K562 (cell line): ENCODE results near the gene KMO.

ENCODE experiments used
- FOXA1 ChIP-seq: fragments of 450-650 bp; IDR thresholded peaks from 2 replicates; pipeline ENCODE4 v1.6.1; 2016; ENCODE audit warnings: mild to moderate bottlenecking, borderline replicate concordance
- PURB ChIP-seq: sonication (generic); formaldehyde crosslinking; IDR thresholded peaks from 2 replicates; pipeline ENCODE4 v1.9.0; 2021; ENCODE audit warnings: low read depth, mild to moderate bottlenecking, missing genetic modification reagents
- RBM22 ChIP-seq: fragments of 200-400 bp; formaldehyde crosslinking; IDR thresholded peaks from 2 replicates; pipeline ENCODE4 v1.6.1; 2018; ENCODE audit warnings: low read length, low read depth; ENCODE audit not compliant: poor library complexity, severe bottlenecking
- ZNF586 ChIP-seq: fragments of 450-650 bp; formaldehyde crosslinking; conservative IDR thresholded peaks from 2 replicates; pipeline ENCODE4 v1.4.0; 2020; ENCODE audit warnings: mild to moderate bottlenecking, moderate library complexity
- TF ChIP-seq, protein P1 (sequence below), 2 experiments: IDR thresholded peaks; 2 replicates each; pipeline ENCODE4 v1.6.1; 2011; ENCODE audit warnings: borderline replicate concordance in 1 of 2, control low read depth in 1 of 2, low read depth in 1 of 2, low read length in 1 of 2, mild to moderate bottlenecking in 1 of 2, mixed read lengths in 1 of 2, moderate library complexity in 1 of 2; ENCODE audit not compliant: insufficient read depth in 1 of 2, insufficient read length in 1 of 2, poor library complexity in 1 of 2, severe bottlenecking in 1 of 2; ENCODE audit errors: extremely low read depth in 1 of 2
- TF ChIP-seq, protein P2 (sequence below), 3 experiments: IDR thresholded peaks in 2 of 3; conservative IDR thresholded peaks in 1 of 3; 2 replicates each; pipeline ENCODE4 v1.5.1; 2011 to 2012; ENCODE audit warnings: low read length in 3 of 3, mild to moderate bottlenecking in 3 of 3, control low read depth in 2 of 3, improper control_type of control experiment in 1 of 3, inconsistent platforms in 1 of 3, low read depth in 1 of 3, mixed read lengths in 1 of 3, moderate library complexity in 1 of 3; ENCODE audit not compliant: insufficient read depth in 2 of 3

DNA sequence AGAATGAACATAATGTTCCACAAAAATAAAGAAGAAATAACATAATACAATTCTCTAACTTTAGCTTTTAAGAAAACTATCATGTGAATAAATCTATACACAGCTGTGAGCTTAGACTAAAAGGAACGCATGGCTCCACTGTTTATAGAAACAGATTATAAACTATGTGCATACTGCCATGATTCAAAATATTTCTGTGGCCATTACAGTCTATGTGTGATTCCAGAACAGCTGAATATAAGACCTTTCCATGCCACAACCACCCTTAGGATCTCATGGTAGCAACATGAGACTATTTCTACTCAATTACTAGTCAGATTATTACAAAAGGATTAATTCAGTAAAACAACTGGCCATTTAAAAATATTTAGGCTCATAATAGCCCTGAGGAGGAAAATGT is 104.1 kb downstream of the KMO start:
- no peak for TF ChIP-seq FOXA1
- TF ChIP-seq, protein P1, sequence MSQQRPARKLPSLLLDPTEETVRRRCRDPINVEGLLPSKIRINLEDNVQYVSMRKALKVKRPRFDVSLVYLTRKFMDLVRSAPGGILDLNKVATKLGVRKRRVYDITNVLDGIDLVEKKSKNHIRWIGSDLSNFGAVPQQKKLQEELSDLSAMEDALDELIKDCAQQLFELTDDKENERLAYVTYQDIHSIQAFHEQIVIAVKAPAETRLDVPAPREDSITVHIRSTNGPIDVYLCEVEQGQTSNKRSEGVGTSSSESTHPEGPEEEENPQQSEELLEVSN (IDR thresholded peaks at IDR 0.05; ENCODE audit: borderline replicate concordance in 1 of 2, extremely low read depth in 1 of 2, insufficient read depth in 1 of 2, insufficient read length in 1 of 2, low read depth in 1 of 2, low read length in 1 of 2, poor library complexity in 1 of 2, severe bottlenecking in 1 of 2), result no peak
- no peak for TF ChIP-seq ZNF586 (CRISPR knock-in tag)
- TF ChIP-seq, protein P2, sequence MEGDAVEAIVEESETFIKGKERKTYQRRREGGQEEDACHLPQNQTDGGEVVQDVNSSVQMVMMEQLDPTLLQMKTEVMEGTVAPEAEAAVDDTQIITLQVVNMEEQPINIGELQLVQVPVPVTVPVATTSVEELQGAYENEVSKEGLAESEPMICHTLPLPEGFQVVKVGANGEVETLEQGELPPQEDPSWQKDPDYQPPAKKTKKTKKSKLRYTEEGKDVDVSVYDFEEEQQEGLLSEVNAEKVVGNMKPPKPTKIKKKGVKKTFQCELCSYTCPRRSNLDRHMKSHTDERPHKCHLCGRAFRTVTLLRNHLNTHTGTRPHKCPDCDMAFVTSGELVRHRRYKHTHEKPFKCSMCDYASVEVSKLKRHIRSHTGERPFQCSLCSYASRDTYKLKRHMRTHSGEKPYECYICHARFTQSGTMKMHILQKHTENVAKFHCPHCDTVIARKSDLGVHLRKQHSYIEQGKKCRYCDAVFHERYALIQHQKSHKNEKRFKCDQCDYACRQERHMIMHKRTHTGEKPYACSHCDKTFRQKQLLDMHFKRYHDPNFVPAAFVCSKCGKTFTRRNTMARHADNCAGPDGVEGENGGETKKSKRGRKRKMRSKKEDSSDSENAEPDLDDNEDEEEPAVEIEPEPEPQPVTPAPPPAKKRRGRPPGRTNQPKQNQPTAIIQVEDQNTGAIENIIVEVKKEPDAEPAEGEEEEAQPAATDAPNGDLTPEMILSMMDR (IDR thresholded peaks at IDR 0.05 in 2 of 3, conservative IDR thresholded peaks at IDR 0.05 in 1 of 3; ENCODE audit: insufficient read depth in 2 of 3, low read depth in 1 of 3, low read length in 3 of 3), result no peak
- TF ChIP-seq PURB (CRISPR knock-in tag), result no peak
- TF ChIP-seq RBM22, result no peak
